Measurements from ENCODE around the gene KLHDC9.

DNA sequence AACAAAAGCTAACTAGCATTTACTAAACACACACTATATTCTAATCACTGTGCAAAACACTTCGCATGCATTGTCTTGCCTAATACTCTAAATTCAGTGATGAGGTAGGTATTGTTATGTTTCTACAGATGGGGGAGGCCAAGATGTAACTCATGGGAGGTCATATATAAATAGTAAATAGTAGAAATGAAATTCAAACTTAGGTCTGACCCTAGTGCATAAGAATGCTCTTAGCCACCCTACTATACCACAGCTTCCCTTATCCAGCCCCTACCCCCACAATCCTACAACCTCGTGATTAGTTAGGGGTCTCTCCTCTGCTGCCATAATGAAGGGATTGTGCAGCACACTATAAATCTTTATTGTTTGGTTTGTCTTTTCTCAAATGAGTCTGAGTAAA, 16.4 kb downstream of the KLHDC9 start:
- no peak for TF ChIP-seq POLR2A (IDR thresholded peaks at IDR 0.05; ENCODE audit: low read length)
- no peak for TF ChIP-seq EP300 (IDR thresholded peaks at IDR 0.05)
- TF ChIP-seq JUN (IDR thresholded peaks at IDR 0.05), result no peak
- TF ChIP-seq, protein P1, sequence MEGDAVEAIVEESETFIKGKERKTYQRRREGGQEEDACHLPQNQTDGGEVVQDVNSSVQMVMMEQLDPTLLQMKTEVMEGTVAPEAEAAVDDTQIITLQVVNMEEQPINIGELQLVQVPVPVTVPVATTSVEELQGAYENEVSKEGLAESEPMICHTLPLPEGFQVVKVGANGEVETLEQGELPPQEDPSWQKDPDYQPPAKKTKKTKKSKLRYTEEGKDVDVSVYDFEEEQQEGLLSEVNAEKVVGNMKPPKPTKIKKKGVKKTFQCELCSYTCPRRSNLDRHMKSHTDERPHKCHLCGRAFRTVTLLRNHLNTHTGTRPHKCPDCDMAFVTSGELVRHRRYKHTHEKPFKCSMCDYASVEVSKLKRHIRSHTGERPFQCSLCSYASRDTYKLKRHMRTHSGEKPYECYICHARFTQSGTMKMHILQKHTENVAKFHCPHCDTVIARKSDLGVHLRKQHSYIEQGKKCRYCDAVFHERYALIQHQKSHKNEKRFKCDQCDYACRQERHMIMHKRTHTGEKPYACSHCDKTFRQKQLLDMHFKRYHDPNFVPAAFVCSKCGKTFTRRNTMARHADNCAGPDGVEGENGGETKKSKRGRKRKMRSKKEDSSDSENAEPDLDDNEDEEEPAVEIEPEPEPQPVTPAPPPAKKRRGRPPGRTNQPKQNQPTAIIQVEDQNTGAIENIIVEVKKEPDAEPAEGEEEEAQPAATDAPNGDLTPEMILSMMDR (IDR thresholded peaks at IDR 0.05), result no peak
- no peak for TF ChIP-seq JUNB (IDR thresholded peaks at IDR 0.05)
- no peak for TF ChIP-seq REST (IDR thresholded peaks at IDR 0.05)

Measured in A549 (cell line).